Measurements from ENCODE around the gene ST3GAL6. TPM values are rescaled to one million over a fixed set of nuclear protein-coding genes. Genes with fewer than 3 reads are reported as not detected.

Gene ST3GAL6
- total and polyA plus RNA-seq, 2 experiments from 2014 or later, result 9.6 to 16.1 TPM

GRCh38 chr3:98721776-98722175 is 41.4 kb upstream of the ST3GAL6 start:
- Histone ChIP-seq H2AFZ (no peak overlapping the region), H3K9me3 (ENCODE audit: low read depth) (no peaks in the 10 kb centered on the region), H3K27ac (no peak overlapping the region), H3K4me2 (no peak overlapping the region), H3K4me1 (ENCODE audit: insufficient read depth) (no peaks in the 10 kb centered on the region), H3K27me3 (no peaks in the 10 kb centered on the region), H3K79me2 (no peaks in the 10 kb centered on the region), H4K20me1 (ENCODE audit: insufficient read depth, poor library complexity, severe bottlenecking) (no peaks in the 10 kb centered on the region), H3K9me2 (replicated peaks; ENCODE audit: insufficient read depth) (no peaks in the 10 kb centered on the region), H3K36me3 (replicated peaks; ENCODE audit: insufficient read depth, low read depth) (no peaks in the 10 kb centered on the region), H3K4me3 (no peak overlapping the region)
- DNase-seq (ENCODE audit: low spot score), result no peak
- TF ChIP-seq CTCF (IDR thresholded peaks at IDR 0.05; ENCODE audit: poor library complexity), result no peak
- WGBS (ENCODE audit: low lambda C conversion rate, missing lambda C conversion rate), result 64% methylated on average over 1 of the region's 1 CpG

- Histone ChIP-seq H3K9me2 (replicated peaks; ENCODE audit: insufficient read depth) (no peaks in the 10 kb centered on the region), H3K27me3 (no peaks in the 10 kb centered on the region), H3K27ac (no peak overlapping the region), H3K4me3 (no peak overlapping the region), H3K79me2 (no peaks in the 10 kb centered on the region), H3K4me2 (no peak overlapping the region), H2AFZ (no peak overlapping the region), H3K9me3 (ENCODE audit: low read depth) (no peaks in the 10 kb centered on the region), H4K20me1 (ENCODE audit: insufficient read depth, poor library complexity, severe bottlenecking) (no peaks in the 10 kb centered on the region), H3K36me3 (replicated peaks; ENCODE audit: insufficient read depth, low read depth) (no peaks in the 10 kb centered on the region), H3K4me1 (ENCODE audit: insufficient read depth) (no peaks in the 10 kb centered on the region)
- TF ChIP-seq CTCF (IDR thresholded peaks at IDR 0.05; ENCODE audit: poor library complexity) (no peak), EZH2 (IDR thresholded peaks at IDR 0.05; ENCODE audit: borderline replicate concordance) (no peak), EZH2phosphoT487 (IDR thresholded peaks at IDR 0.05; ENCODE audit: low read depth, severe bottlenecking, unreplicated experiment) (no peak)
- DNase-seq (ENCODE audit: low spot score), result no peak
- WGBS (ENCODE audit: low lambda C conversion rate, missing lambda C conversion rate), result 65% methylated on average over 4 of the region's 4 CpGs
These were observed 40.8 kb upstream of the ST3GAL6 start for GRCh38 chr3:98722389-98722788.

GRCh38 chr3:98725352-98725751 is 37.8 kb upstream of the ST3GAL6 start:
- Histone ChIP-seq H3K4me1 (ENCODE audit: insufficient read depth) (no peaks in the 10 kb centered on the region), H3K27ac (no peak overlapping the region), H3K9me3 (ENCODE audit: low read depth) (no peaks in the 10 kb centered on the region), H3K9me2 (replicated peaks; ENCODE audit: insufficient read depth) (no peaks in the 10 kb centered on the region), H3K4me2 (no peak overlapping the region), H3K4me3 (no peak overlapping the region), H3K27me3 (no peaks in the 10 kb centered on the region), H3K79me2 (no peaks in the 10 kb centered on the region), H2AFZ (no peak overlapping the region), H4K20me1 (ENCODE audit: insufficient read depth, poor library complexity, severe bottlenecking) (no peaks in the 10 kb centered on the region), H3K36me3 (replicated peaks; ENCODE audit: insufficient read depth, low read depth) (no peaks in the 10 kb centered on the region)
- TF ChIP-seq EZH2phosphoT487 (IDR thresholded peaks at IDR 0.05; ENCODE audit: low read depth, severe bottlenecking, unreplicated experiment) (no peak), CTCF (IDR thresholded peaks at IDR 0.05; ENCODE audit: poor library complexity) (no peak), EZH2 (IDR thresholded peaks at IDR 0.05; ENCODE audit: borderline replicate concordance) (no peak)
- no peak for DNase-seq (ENCODE audit: low spot score)
- 88% methylated on average over 2 of the region's 2 CpGs for WGBS (ENCODE audit: low lambda C conversion rate, missing lambda C conversion rate)

- Histone ChIP-seq H3K27ac (no peak overlapping the region), H3K27me3 (no peaks in the 10 kb centered on the region), H4K20me1 (ENCODE audit: insufficient read depth, poor library complexity, severe bottlenecking) (no peaks in the 10 kb centered on the region), H3K4me3 (no peak overlapping the region), H3K4me1 (ENCODE audit: insufficient read depth) (no peaks in the 10 kb centered on the region), H3K9me2 (replicated peaks; ENCODE audit: insufficient read depth) (no peaks in the 10 kb centered on the region), H2AFZ (no peak overlapping the region), H3K36me3 (replicated peaks; ENCODE audit: insufficient read depth, low read depth) (no peaks in the 10 kb centered on the region), H3K79me2 (no peaks in the 10 kb centered on the region), H3K9me3 (ENCODE audit: low read depth) (no peaks in the 10 kb centered on the region), H3K4me2 (no peak overlapping the region)
- TF ChIP-seq EZH2 (IDR thresholded peaks at IDR 0.05; ENCODE audit: borderline replicate concordance) (no peak), EZH2phosphoT487 (IDR thresholded peaks at IDR 0.05; ENCODE audit: low read depth, severe bottlenecking, unreplicated experiment) (no peak), CTCF (IDR thresholded peaks at IDR 0.05; ENCODE audit: poor library complexity) (no peak)
- no peak for DNase-seq (ENCODE audit: low spot score)
- WGBS (ENCODE audit: low lambda C conversion rate, missing lambda C conversion rate), result 70% methylated on average over 1 of the region's 1 CpG
These were observed 37.1 kb upstream of the ST3GAL6 start for GRCh38 chr3:98726084-98726483.
